Erythroblast (primary cell): ENCODE measurements around the gene G6PC2.

ENCODE experiments used
- GATA1 ChIP-seq: IDR thresholded peaks from 2 replicates; pipeline ENCODE4 v1.6.1; 2011; ENCODE audit warnings: low read depth, mild to moderate bottlenecking, control low read depth, low read length, moderate library complexity
- POLR2A ChIP-seq: IDR thresholded peaks from 2 replicates; pipeline ENCODE4 v1.6.1; 2011; ENCODE audit warnings: mild to moderate bottlenecking, low read length

DNA sequence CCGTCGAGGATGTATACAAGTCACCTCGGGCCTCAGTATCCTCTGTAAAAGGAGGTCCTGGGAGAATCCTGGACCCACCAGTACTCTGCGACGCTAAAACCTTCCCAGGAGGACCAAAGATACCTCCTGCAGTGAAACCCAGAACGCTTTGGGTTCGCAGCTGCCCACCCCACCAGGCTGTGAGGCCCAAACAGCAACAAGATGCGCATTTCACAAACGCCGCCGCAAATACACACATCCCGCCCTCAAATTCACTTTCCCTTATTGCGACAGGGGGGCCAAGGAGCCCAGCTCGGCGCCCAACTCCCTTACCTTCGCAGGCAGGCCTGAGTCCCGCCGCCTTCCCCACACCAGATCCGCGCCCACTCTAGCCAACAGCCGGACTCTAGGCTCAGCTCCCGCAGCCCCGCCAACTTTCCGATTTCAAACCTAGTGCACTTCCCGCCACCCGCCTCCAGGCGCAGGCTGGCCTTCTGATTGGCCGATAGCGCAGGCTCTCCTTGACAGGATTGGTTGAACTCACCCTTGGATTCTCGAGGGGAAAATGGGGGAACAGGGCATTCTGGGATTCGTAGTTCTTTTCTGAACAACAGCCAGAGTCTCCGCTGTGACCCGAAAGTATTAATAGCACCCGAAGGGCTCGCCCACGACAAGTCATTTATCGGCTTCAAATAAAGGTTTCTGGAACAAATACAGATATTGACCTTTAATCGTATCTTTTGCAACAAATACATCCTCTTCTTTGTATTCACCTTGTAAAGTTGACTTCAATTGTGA, 10.9 kb upstream of the G6PC2 start, which contains the start of gene SPC25:
- peak; percentile 80 for TF ChIP-seq POLR2A
- no peak for TF ChIP-seq GATA1
